ENCODE data around the gene RAB6A. TPM values are rescaled to one million over a fixed set of nuclear protein-coding genes. Genes with fewer than 3 reads are reported as not detected.

RAB6A gene
- total RNA-seq, 4 donors from 2014 or later, result 95.5 to 124 (median 110) TPM

DNA sequence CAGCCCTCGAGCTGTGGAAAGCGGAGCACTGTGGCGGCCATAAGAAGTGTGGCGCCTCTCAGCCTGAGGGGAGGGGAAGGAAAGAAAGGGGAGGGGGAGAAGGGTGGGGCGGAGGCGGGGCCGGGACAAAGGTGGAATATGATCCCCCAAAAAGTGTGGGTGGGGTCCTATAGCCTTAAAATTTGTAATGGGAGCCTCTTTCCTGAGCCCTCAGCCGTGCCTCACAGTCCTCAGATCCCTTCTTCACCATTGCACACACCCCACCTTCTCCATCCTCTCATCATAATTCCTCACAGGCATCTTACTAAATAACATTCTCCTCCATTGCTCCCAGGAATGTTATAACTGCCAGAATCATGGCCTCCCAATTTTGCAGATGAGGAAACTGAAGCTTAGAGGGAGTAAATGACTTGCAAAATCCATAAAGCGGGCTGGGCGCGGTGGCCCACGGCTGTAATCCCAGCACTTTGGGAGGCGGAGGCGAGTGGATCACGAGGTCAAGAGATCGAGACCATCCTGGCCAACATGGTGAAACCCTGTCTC is 600 bp upstream of the RAB6A start:
- peaks cover 20 to 21% of the 10 kb centered on the region in 2 donors for H3K4me1 ChIP-seq
- peak overlapping the region; percentile 37 to 65 (median 54) for H3K4me3 ChIP-seq
- no peak for TF ChIP-seq CTCF (IDR thresholded peaks at IDR 0.05 in 4 of 5, conservative IDR thresholded peaks at IDR 0.05 in 1 of 5)
- TF ChIP-seq POLR2A (IDR thresholded peaks at IDR 0.05), result no peak
- in situ Hi-C loops (cut with MboI; ENCODE audit: low sequenced_read_pairs in 4 of 4), result no loop called here
- intact Hi-C loops (cut with DNase I; ENCODE audit: low total_unique reads), result loop anchor here (1.0 to 5.0 kb wide), 2 partner anchors 18 to 116 kb away; partner anchors contain the start of genes COA4 and PAAF1
- peak overlapping the region; percentile 91 to 100 (median 98) for H3K27ac ChIP-seq
- ATAC-seq (peak; percentile 37 to 40), DNase-seq (no peak)
- no peaks in the 10 kb centered on the region for H3K9me3 ChIP-seq
- H3K36me3 ChIP-seq, result no peaks in the 10 kb centered on the region
- no peaks in the 10 kb centered on the region for H3K27me3 ChIP-seq

- peak overlapping the region; percentile 93 to 100 (median 95) for H3K4me3 ChIP-seq
- H3K4me1 ChIP-seq, result peaks cover 20 to 21% of the 10 kb centered on the region in 2 donors
- H3K27me3 ChIP-seq, result no peaks in the 10 kb centered on the region
- DNase-seq, result peak; percentile 8 to 29
- no peaks in the 10 kb centered on the region for H3K9me3 ChIP-seq
- ATAC-seq, result peak; percentile 11 to 24
- H3K27ac ChIP-seq, result peak overlapping the region; percentile 93 to 100 (median 98)
- H3K36me3 ChIP-seq, result no peaks in the 10 kb centered on the region
- TF ChIP-seq POLR2A (IDR thresholded peaks at IDR 0.05) (no peak), CTCF (IDR thresholded peaks at IDR 0.05 in 4 of 5, conservative IDR thresholded peaks at IDR 0.05 in 1 of 5) (no peak)
- intact Hi-C loops (cut with DNase I; ENCODE audit: low total_unique reads), result loop anchor here (5.0 kb wide), 1 partner anchor 117 kb away; the partner anchor contains the start of genes COA4 and PAAF1
- in situ Hi-C loops (cut with MboI; ENCODE audit: low sequenced_read_pairs in 4 of 4), result no loop called here
Measured at GRCh38 chr11:73760135-73760678, 667 bp downstream of the RAB6A start.

GRCh38 chr11:73759610-73760134 is 1.2 kb downstream of the RAB6A start:
- Histone ChIP-seq H3K4me3 (peak overlapping the region; percentile 93 to 100 (median 95)), H3K27me3 (no peaks in the 10 kb centered on the region), H3K27ac (peak overlapping the region; percentile 93 to 100 (median 98)), H3K4me1 (peaks cover 20 to 21% of the 10 kb centered on the region in 2 donors), H3K9me3 (no peaks in the 10 kb centered on the region), H3K36me3 (no peaks in the 10 kb centered on the region)
- intact Hi-C loops (cut with DNase I; ENCODE audit: low total_unique reads) (loop anchor here (5.0 kb wide), 1 partner anchor 118 kb away; the partner anchor contains the start of genes COA4 and PAAF1), in situ Hi-C loops (cut with MboI; ENCODE audit: low sequenced_read_pairs in 4 of 4) (no loop called here)
- no peak for DNase-seq
- no peak for ATAC-seq
- TF ChIP-seq POLR2A (IDR thresholded peaks at IDR 0.05) (no peak), CTCF (IDR thresholded peaks at IDR 0.05 in 4 of 5, conservative IDR thresholded peaks at IDR 0.05 in 1 of 5) (peak in 1 of 5 experiments; percentile 16)

DNA sequence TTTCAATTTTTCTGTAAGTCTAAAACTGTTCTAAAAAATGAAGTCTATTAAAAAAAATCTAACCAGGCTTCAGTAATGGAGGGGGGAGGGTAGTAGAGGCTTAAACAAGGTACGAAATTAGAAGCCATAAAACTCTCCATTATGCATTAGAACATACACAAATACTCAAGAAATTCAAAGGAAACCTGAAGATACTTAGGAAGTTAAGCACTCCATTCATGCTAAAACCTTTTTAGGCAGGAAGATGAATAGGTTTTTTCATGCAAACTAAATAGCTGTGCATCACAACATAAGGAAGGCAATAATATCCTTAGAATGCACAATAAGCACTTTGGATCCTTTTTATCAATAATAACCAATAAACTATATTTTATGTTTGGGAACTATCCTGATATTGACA is 2.4 kb downstream of the RAB6A start:
- in situ Hi-C loops (cut with MboI; ENCODE audit: low sequenced_read_pairs in 4 of 4), result no loop called here
- intact Hi-C loops (cut with DNase I; ENCODE audit: low total_unique reads), result no loop called here
- DNase-seq (no peak), ATAC-seq (no peak)
- Histone ChIP-seq H3K9me3 (no peaks in the 10 kb centered on the region), H3K4me3 (peak overlapping the region in 1 of 4 donors; percentile 100), H3K27ac (no peak overlapping the region), H3K4me1 (peaks cover 20 to 21% of the 10 kb centered on the region in 2 donors), H3K27me3 (no peaks in the 10 kb centered on the region), H3K36me3 (no peaks in the 10 kb centered on the region)
- no peak for TF ChIP-seq CTCF (IDR thresholded peaks at IDR 0.05 in 4 of 5, conservative IDR thresholded peaks at IDR 0.05 in 1 of 5)
- no peak for TF ChIP-seq POLR2A (IDR thresholded peaks at IDR 0.05)
